Neutrophil (primary cell): ENCODE results near the gene DYRK1A.
A peak's percentile ranks its signal among the peaks of the same experiment; 100 is the strongest.

Experiments
- H3K27ac ChIP-seq: fragments of 200-600 bp; sonication (generic); 2 replicates; pipeline ENCODE4 v1.5.1; 2016; ENCODE audit warnings: mild to moderate bottlenecking, moderate library complexity
- H3K27me3 ChIP-seq: fragments of 200-600 bp; sonication (generic); 2 replicates; pipeline ENCODE4 v1.6.0; 2016; ENCODE audit warnings: mild to moderate bottlenecking
- H3K36me3 ChIP-seq: fragments of 200-600 bp; sonication (generic); 2 replicates; pipeline ENCODE4 v1.5.1; 2017
- H3K4me1 ChIP-seq, 2 experiments: fragments of 200-600 bp in 1 of 2; sonication (generic) in 1 of 2; 1 replicate in 1 of 2; 2 replicates in 1 of 2; pipeline versions ENCODE4 v1.5.1 to v1.6.1; 2013 to 2016; ENCODE audit warnings: low read depth in 1 of 2, low read length in 1 of 2, mild to moderate bottlenecking in 1 of 2, moderate library complexity in 1 of 2; ENCODE audit not compliant: control insufficient read depth in 1 of 2, insufficient read depth in 1 of 2
- H3K4me3 ChIP-seq, 2 experiments: fragments of 200-600 bp in 1 of 2; sonication (generic) in 1 of 2; 1 replicate in 1 of 2; 2 replicates in 1 of 2; pipeline ENCODE4 v1.5.1; 2013 to 2016; ENCODE audit warnings: low read depth in 1 of 2, low read length in 1 of 2, mild to moderate bottlenecking in 1 of 2, moderate library complexity in 1 of 2
- H3K9me3 ChIP-seq: fragments of 200-600 bp; sonication (generic); 2 replicates; pipeline ENCODE4 v1.5.1; 2016
- CTCF ChIP-seq: fragments of 200-600 bp; sonication (generic); IDR thresholded peaks from 2 replicates; pipeline ENCODE4 v1.5.1; 2016; ENCODE audit warnings: antibody characterized with exemption

The DYRK1A gene

DNA sequence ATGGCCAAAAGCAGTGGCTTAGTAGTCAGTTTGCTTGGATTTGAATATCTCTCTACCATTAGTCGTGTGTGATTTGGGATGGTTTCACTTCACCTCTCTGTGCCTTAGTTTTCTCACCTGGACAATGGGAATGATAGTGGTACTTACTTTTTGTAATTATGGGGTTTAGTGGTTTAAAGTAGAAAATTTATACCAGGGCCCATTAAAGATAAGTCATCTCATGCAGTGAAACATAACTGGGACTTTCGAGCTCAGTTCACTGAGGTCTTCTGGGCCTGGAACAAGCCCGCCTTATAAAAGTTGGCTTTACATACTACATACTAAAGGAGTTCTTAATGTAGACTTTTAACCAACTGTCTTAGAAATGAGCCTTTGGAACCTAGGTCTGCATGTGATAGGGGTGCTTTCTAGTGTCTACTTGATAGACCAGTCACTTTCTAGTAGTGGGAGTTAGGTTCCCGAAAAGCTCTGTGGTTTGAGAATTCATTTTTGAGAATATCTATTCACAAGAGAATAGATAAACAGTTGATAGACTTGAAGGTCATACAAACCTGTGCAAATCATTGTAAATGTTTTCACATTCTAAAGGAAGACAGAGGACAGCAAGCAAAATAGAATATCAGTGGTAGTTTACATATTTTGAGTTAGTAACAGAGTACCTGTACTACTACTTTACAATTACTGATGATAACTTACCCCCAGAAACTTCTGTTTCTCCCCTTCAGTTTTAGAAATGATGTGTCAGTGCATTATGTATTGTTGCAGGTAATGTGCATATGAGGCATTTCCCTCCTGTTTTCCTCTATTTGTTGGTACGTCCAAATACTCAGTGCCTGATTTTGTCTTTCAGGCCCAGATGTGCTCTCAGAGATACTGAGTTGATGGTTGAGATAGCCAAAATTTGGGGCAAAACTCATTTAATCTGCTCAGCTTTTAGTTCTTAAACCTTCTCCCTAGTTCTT is 48.0 kb downstream of the DYRK1A start:
- no peak for TF ChIP-seq CTCF
- no peaks in the 10 kb centered on the region for H3K9me3 ChIP-seq
- H3K4me3 ChIP-seq = no peak overlapping the region
- no peaks in the 10 kb centered on the region for H3K27me3 ChIP-seq
- H3K4me1 ChIP-seq = peaks cover 15 to 33% of the 10 kb centered on the region in 2 experiments
- H3K27ac ChIP-seq = peak overlapping the region; percentile 69
- peaks cover 3% of the 10 kb centered on the region for H3K36me3 ChIP-seq

DNA sequence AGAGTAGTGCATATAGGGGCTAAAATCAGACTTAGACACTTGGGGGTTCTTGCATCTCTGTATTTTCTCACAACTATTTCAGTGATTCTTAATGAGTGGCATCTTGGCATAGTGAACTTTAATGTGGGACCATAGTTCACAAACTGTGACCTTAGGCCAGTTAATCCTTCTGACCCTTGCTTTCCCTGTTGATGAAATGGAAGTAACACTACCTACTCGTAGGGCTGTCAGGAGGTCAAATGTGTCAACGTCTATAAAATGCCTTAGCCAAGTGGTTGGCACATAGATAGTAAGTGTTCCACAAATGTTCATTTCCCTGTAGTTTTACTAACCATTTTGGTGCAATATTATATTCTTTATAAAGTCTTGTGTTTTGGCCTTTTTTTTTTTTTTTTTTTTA is 49.4 kb downstream of the DYRK1A start:
- H3K4me3 ChIP-seq = no peak overlapping the region
- no peak for TF ChIP-seq CTCF
- H3K36me3 ChIP-seq = no peaks in the 10 kb centered on the region
- no peaks in the 10 kb centered on the region for H3K27me3 ChIP-seq
- peak overlapping the region; percentile 35 for H3K27ac ChIP-seq
- H3K9me3 ChIP-seq = no peaks in the 10 kb centered on the region
- H3K4me1 ChIP-seq = peaks cover 15 to 33% of the 10 kb centered on the region in 2 experiments

DNA sequence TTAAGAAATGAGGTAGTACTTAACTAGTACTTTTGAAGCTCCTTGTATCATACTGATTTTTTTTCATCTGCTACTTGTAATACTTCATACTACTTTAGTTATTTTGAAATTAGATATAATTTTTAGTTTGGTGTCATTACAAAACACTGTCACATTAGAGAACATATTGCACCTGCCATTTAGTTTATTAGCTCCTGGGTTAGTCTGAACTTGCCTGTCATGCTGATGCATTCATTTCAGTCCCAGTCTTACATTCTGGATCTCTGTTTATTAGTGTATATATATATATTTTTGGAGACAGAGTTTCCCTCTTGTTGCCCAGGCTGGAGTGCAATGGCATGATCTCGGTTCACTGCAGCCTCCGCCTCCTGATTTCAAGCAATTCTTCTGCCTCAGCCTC is 50.3 kb downstream of the DYRK1A start:
- no peak for TF ChIP-seq CTCF
- H3K4me1 ChIP-seq = peaks cover 15 to 31% of the 10 kb centered on the region in 2 experiments
- H3K36me3 ChIP-seq = peaks cover 7% of the 10 kb centered on the region
- no peak overlapping the region for H3K27ac ChIP-seq
- H3K4me3 ChIP-seq = no peak overlapping the region
- no peaks in the 10 kb centered on the region for H3K27me3 ChIP-seq
- no peaks in the 10 kb centered on the region for H3K9me3 ChIP-seq

- peaks cover 21% of the 10 kb centered on the region for H3K36me3 ChIP-seq
- no peaks in the 10 kb centered on the region for H3K9me3 ChIP-seq
- TF ChIP-seq CTCF = no peak
- H3K27ac ChIP-seq = peak overlapping the region; percentile 12
- peaks cover 4 to 9% of the 10 kb centered on the region in 2 experiments for H3K4me1 ChIP-seq
- H3K4me3 ChIP-seq = no peak overlapping the region
- no peaks in the 10 kb centered on the region for H3K27me3 ChIP-seq
These were observed 52.8 kb downstream of the DYRK1A start for GRCh38 chr21:37419228-37419906.

DNA sequence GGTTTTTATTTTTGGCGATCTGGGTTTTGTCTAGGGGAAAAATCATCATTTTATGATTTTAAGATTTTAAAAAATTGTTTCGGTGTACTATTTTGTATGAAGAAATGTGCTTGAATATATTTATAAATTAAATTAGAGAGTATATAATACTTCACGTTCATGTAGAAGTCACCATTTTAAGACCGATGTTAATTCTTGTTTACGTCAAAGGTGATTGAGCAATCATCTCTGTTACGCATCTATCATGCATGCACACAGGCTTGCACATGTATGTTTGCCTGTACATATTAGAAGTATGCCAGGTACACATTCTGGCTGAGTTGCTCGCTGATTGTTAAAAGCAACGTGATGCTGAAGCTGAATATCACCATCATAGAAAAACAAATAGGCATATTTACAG is 54.7 kb downstream of the DYRK1A start:
- TF ChIP-seq CTCF = no peak
- Histone ChIP-seq H3K4me3 (no peak overlapping the region), H3K4me1 (peaks cover 0 to 2% of the 10 kb centered on the region in 2 experiments), H3K27me3 (no peaks in the 10 kb centered on the region), H3K9me3 (no peaks in the 10 kb centered on the region), H3K27ac (no peak overlapping the region), H3K36me3 (peaks cover 21% of the 10 kb centered on the region)
